H1 (cell line): ENCODE results near the gene TMEM222. TPM values are rescaled to one million over a fixed set of nuclear protein-coding genes. Genes with fewer than 3 reads are reported as not detected.

Source experiments
- BCL11A ChIP-seq, 2 experiments: IDR thresholded peaks; one replicate each; pipeline ENCODE4 v1.6.1; 2011; ENCODE audit warnings: low read depth in 2 of 2, low read length in 2 of 2, mild to moderate bottlenecking in 2 of 2
- CBX5 ChIP-seq: fragments of 300-800, 300-1000 bp; sonication (generic); IDR thresholded peaks from 2 replicates; pipeline ENCODE4 v1.7.1; 2016; ENCODE audit warnings: antibody characterized with exemption, low read length, low read depth
- E2F6 ChIP-seq: IDR thresholded peaks from 2 replicates; pipeline ENCODE4 v1.6.1; 2012; ENCODE audit warnings: inconsistent platforms
- POU5F1 ChIP-seq: IDR thresholded peaks from 2 replicates; pipeline ENCODE4 v1.6.1; 2011; ENCODE audit warnings: low read depth, mild to moderate bottlenecking, low read length, moderate library complexity
- SIN3A ChIP-seq, 2 experiments: IDR thresholded peaks in 1 of 2; conservative IDR thresholded peaks in 1 of 2; 2 replicates each; pipeline ENCODE4 v1.6.1; 2011 to 2012; ENCODE audit warnings: low read length in 2 of 2, improper control_type of control experiment in 1 of 2, low read depth in 1 of 2, mild to moderate bottlenecking in 1 of 2
- SIX5 ChIP-seq: IDR thresholded peaks from 2 replicates; pipeline ENCODE4 v1.6.1; 2011; ENCODE audit warnings: mild to moderate bottlenecking, low read depth, low read length
- polyA plus RNA-seq, 7 experiments: library from polyadenylated mRNA; depleted of rRNA in 3 of 7; stranded (reverse) in 5 of 7; unstranded in 2 of 7; fragments of >200 nt in 5 of 7; fragments of 200-250 nt in 2 of 7; gene quantifications; 1 replicate in 5 of 7; 2 replicates in 1 of 7; 4 replicates in 1 of 7; pipeline versions ENCODE4 v1.2.1 to v1.2.3, GENCODE V29; 2011 to 2013; ENCODE audit warnings: missing spikeins in 2 of 7, mixed read lengths in 2 of 7
- total RNA-seq: library from RNA; stranded (reverse); fragmentation: NEBNext Ultra II Directional; extraction: Animal tissue kit (Norgen Biotek cat#: 25700); gene quantifications from 2 replicates; pipeline ENCODE4 v1.2.1, GENCODE V29; 2021

Gene TMEM222
- total and polyA plus RNA-seq, 2 of the 8 experiments (the other 6 are each of a cell fraction or from before 2014, with no cell fraction given), result 27.0 to 51.8 TPM

GRCh38 chr1:27322569-27323240 lies 742 bp downstream of the TMEM222 start (continued):
- TF ChIP-seq SIX5 (no peak), BCL11A (IDR thresholded peaks at IDR 0.05; ENCODE audit: low read depth in 2 of 2, low read length in 2 of 2) (no peak), POU5F1 (no peak), E2F6 (no peak), SIN3A (conservative IDR thresholded peaks at IDR 0.05 in 1 of 2, IDR thresholded peaks at IDR 0.05 in 1 of 2; ENCODE audit: low read depth in 1 of 2, low read length in 2 of 2) (no peak), CBX5 (no peak)
